OCI-LY3 (cell line): ENCODE measurements around the gene YJU2.
"Not testable (repeated sequence)": the region's sequence is repeated elsewhere in the genome, so short reads cannot be mapped to it uniquely, and the experiment has no call there.

Experiments
- H2AFZ ChIP-seq: fragments of 200-600, 300-600 bp; shearing (Covaris generic); 2 replicates; pipeline ENCODE4 v1.6.0; 2014; ENCODE audit warnings: antibody characterized with exemption, low read depth, low read length
- H3K27ac ChIP-seq: fragments of 200-600, 300-600 bp; sonication (generic); 2 replicates; pipeline ENCODE4 v1.5.1; 2014; ENCODE audit warnings: mild to moderate bottlenecking, low read length, moderate library complexity, mixed read lengths
- H3K27me3 ChIP-seq: fragments of 200-600, 300-600 bp; sonication (generic); 2 replicates; pipeline ENCODE4 v1.6.1; 2014; ENCODE audit warnings: low read depth, low read length, mixed read lengths
- H3K36me3 ChIP-seq: fragments of 200-600, 300-600 bp; sonication (generic); replicated peaks from 2 replicates; pipeline ENCODE3; 2014; ENCODE audit warnings: low read depth, low read length, mixed read lengths
- H3K4me1 ChIP-seq: fragments of 300-600, 200-600 bp; sonication (generic); 2 replicates; pipeline ENCODE4 v1.6.1; 2014; ENCODE audit warnings: low read length, mixed read lengths
- H3K4me2 ChIP-seq: fragments of 200-600, 300-600 bp; sonication (generic); 2 replicates; pipeline ENCODE4 v1.6.1; 2014; ENCODE audit warnings: low read length, mixed read lengths
- H3K4me3 ChIP-seq: fragments of 300-600, 200-600 bp; sonication (generic); 2 replicates; pipeline ENCODE4 v1.5.1; 2014; ENCODE audit warnings: antibody characterized with exemption, mild to moderate bottlenecking, low read length, moderate library complexity
- H3K79me2 ChIP-seq: fragments of 300-600, 200-600 bp; shearing (Covaris generic); 2 replicates; pipeline ENCODE4 v1.6.1; 2014; ENCODE audit warnings: mild to moderate bottlenecking, low read length, mixed read lengths
- H3K9ac ChIP-seq: fragments of 300-600, 200-600 bp; shearing (Covaris generic); 2 replicates; pipeline ENCODE4 v1.6.0; 2014; ENCODE audit warnings: mild to moderate bottlenecking, low read length, moderate library complexity
- H3K9me3 ChIP-seq: fragments of 200-600, 300-600 bp; shearing (Covaris generic); 2 replicates; pipeline ENCODE4 v1.6.1; 2014; ENCODE audit warnings: low read length, mixed read lengths; ENCODE audit not compliant: insufficient read depth
- H4K20me1 ChIP-seq: fragments of 200-600, 300-600 bp; sonication (generic); 2 replicates; pipeline ENCODE4 v1.6.1; 2016; ENCODE audit warnings: low read length, mixed read lengths; ENCODE audit not compliant: insufficient read depth
- CTCF ChIP-seq: fragments of 200-600, 300-600 bp; sonication (generic); IDR thresholded peaks from 2 replicates; pipeline ENCODE4 v1.5.1; 2014; ENCODE audit warnings: antibody characterized with exemption, low read length, low read depth
- EZH2phosphoT487 ChIP-seq: fragments of 200-600 bp; shearing (Covaris generic); IDR thresholded peaks from 2 replicates; pipeline ENCODE4 v1.6.1; 2018; ENCODE audit warnings: antibody characterized with exemption, mixed run types, low read depth

YJU2 gene

GRCh38 chr19:4232614-4233281 is 14.1 kb upstream of the YJU2 start:
- no peaks in the 10 kb centered on the region for H3K9me3 ChIP-seq
- no peak for TF ChIP-seq EZH2phosphoT487
- no peaks in the 10 kb centered on the region for H3K27me3 ChIP-seq
- peaks cover 41% of the 10 kb centered on the region for H3K4me1 ChIP-seq
- H3K4me3 ChIP-seq, result peak overlapping the region; percentile 9; the same call in 1 of the 2 replicates
- no peak overlapping the region for H2AFZ ChIP-seq
- peaks cover 46% of the 10 kb centered on the region for H4K20me1 ChIP-seq
- H3K9ac ChIP-seq, result no peak overlapping the region
- peaks cover 86% of the 10 kb centered on the region for H3K79me2 ChIP-seq
- H3K4me2 ChIP-seq, result peak overlapping the region; percentile 15; the same call in 1 of the 2 replicates
- peaks cover 69% of the 10 kb centered on the region for H3K36me3 ChIP-seq
- H3K27ac ChIP-seq, result peak overlapping the region; percentile 42; the same call in 1 of the 2 replicates

GRCh38 chr19:4233282-4233853 is 13.5 kb upstream of the YJU2 start:
- Histone ChIP-seq H3K9ac (no peak overlapping the region), H3K4me2 (peak overlapping the region; percentile 15; the same call in 1 of the 2 replicates), H3K9me3 (no peaks in the 10 kb centered on the region), H3K4me3 (no peak overlapping the region), H3K36me3 (peaks cover 73% of the 10 kb centered on the region), H3K4me1 (peaks cover 35% of the 10 kb centered on the region), H3K27ac (peak overlapping the region; percentile 42; the same call in 1 of the 2 replicates), H3K79me2 (peaks cover 79% of the 10 kb centered on the region), H2AFZ (no peak overlapping the region), H3K27me3 (no peaks in the 10 kb centered on the region), H4K20me1 (peaks cover 46% of the 10 kb centered on the region)
- TF ChIP-seq CTCF, result peak; percentile 93
- no peak for TF ChIP-seq EZH2phosphoT487

- H4K20me1 ChIP-seq, result peaks cover 46% of the 10 kb centered on the region
- H3K4me3 ChIP-seq, result no peak overlapping the region
- peaks cover 80% of the 10 kb centered on the region for H3K36me3 ChIP-seq
- H3K9me3 ChIP-seq, result no peaks in the 10 kb centered on the region
- no peak overlapping the region for H3K4me2 ChIP-seq
- no peak overlapping the region for H3K27ac ChIP-seq
- H3K27me3 ChIP-seq, result no peaks in the 10 kb centered on the region
- H3K79me2 ChIP-seq, result peaks cover 70% of the 10 kb centered on the region
- H3K9ac ChIP-seq, result no peak overlapping the region
- no peak overlapping the region for H2AFZ ChIP-seq
- TF ChIP-seq CTCF, result no peak
- no peak for TF ChIP-seq EZH2phosphoT487
- peaks cover 29% of the 10 kb centered on the region for H3K4me1 ChIP-seq
Measured at GRCh38 chr19:4234142-4234861, 12.6 kb upstream of the YJU2 start.

- Histone ChIP-seq H3K36me3 (peaks cover 75% of the 10 kb centered on the region), H4K20me1 (peaks cover 46% of the 10 kb centered on the region), H2AFZ (no peak overlapping the region), H3K27me3 (no peaks in the 10 kb centered on the region), H3K4me3 (no peak overlapping the region), H3K79me2 (peaks cover 65% of the 10 kb centered on the region), H3K4me2 (no peak overlapping the region), H3K9me3 (no peaks in the 10 kb centered on the region), H3K4me1 (peaks cover 29% of the 10 kb centered on the region), H3K9ac (no peak overlapping the region), H3K27ac (no peak overlapping the region)
- no peak for TF ChIP-seq CTCF
- TF ChIP-seq EZH2phosphoT487, result no peak
Measured at GRCh38 chr19:4234862-4235201, 12.0 kb upstream of the YJU2 start.

- not testable (repeated sequence) for H3K4me2 ChIP-seq, H3K4me3 ChIP-seq, H3K27me3 ChIP-seq, H3K9ac ChIP-seq, H3K27ac ChIP-seq, H2AFZ ChIP-seq, H3K9me3 ChIP-seq
- Histone ChIP-seq H3K4me1 (peaks cover 31% of the 10 kb centered on the region), H3K79me2 (peaks cover 38% of the 10 kb centered on the region), H4K20me1 (peaks cover 38% of the 10 kb centered on the region), H3K36me3 (peaks cover 69% of the 10 kb centered on the region)
Measured at GRCh38 chr19:4237510-4237909, 9.4 kb upstream of the YJU2 start.
